C4-2B (cell line): Measurements from ENCODE around the gene NR1D2.

Source experiments
- CTCF ChIP-seq: fragments of 450-650 bp; conservative IDR thresholded peaks from 2 replicates; pipeline ENCODE4 v1.5.1; 2017; ENCODE audit warnings: mild to moderate bottlenecking
- ZFX ChIP-seq: fragments of 450-650 bp; IDR thresholded peaks from 2 replicates; pipeline ENCODE4 v1.6.1; 2017

GRCh38 chr3:23938688-23939087, 6.4 kb upstream of the NR1D2 start:
- no peak for TF ChIP-seq CTCF
- no peak for TF ChIP-seq ZFX
